CD4-positive, alpha-beta T cell (primary cell): Measurements from ENCODE around the gene PLAC1. TPM values are rescaled to one million over a fixed set of nuclear protein-coding genes. Genes with fewer than 3 reads are reported as not detected.

Experiments used
- ATAC-seq: fragments of 200-7000 bp; cut with Tn5 transposase; one replicate; pipeline ENCODE4 v1.10.0; 2022; ENCODE audit warnings: mild to moderate bottlenecking; ENCODE audit not compliant: poor library complexity
- CTCF ChIA-PET: fragments of 350-600 bp; sonication (Branson Sonifier 250); formaldehyde crosslinking; loops from one replicate; lab custom pipeline; 2021; ENCODE audit warnings: antibody characterized with exemption, inconsistent platforms; lab: Charles Lee
- POLR2A ChIA-PET: fragments of 350-600 bp; sonication (Branson Sonifier 250); formaldehyde crosslinking; loops from one replicate; lab custom pipeline; 2021; ENCODE audit warnings: antibody characterized with exemption, inconsistent platforms; lab: Charles Lee
- DNase-seq, 14 experiments: peaks; one replicate each; pipeline ENCODE4 v3.0.0-alpha.2; 2013 to 2020; ENCODE audit warnings: mixed read lengths in 2 of 14
- H3K27ac ChIP-seq, 2 donors: one replicate each; pipeline versions ENCODE4 v1.5.1 to v1.7.0; 2013; ENCODE audit warnings: low read length in 2 of 2, low read depth in 1 of 2, mild to moderate bottlenecking in 1 of 2
- H3K27me3 ChIP-seq, 2 experiments: 1 replicate in 1 of 2; 2 replicates in 1 of 2; pipeline versions ENCODE4 v1.6.1 to v1.7.0; 2013; ENCODE audit warnings: low read length in 2 of 2, control low read depth in 1 of 2, mild to moderate bottlenecking in 1 of 2, moderate library complexity in 1 of 2; ENCODE audit not compliant: insufficient read depth in 2 of 2, control insufficient read depth in 1 of 2
- H3K36me3 ChIP-seq: one replicate; pipeline ENCODE4 v1.6.1; 2013; ENCODE audit warnings: low read length, control low read depth; ENCODE audit not compliant: insufficient read depth
- H3K4me1 ChIP-seq: one replicate; pipeline ENCODE4 v1.6.1; 2013; ENCODE audit warnings: low read length, control low read depth; ENCODE audit not compliant: insufficient read depth
- H3K4me3 ChIP-seq: one replicate; pipeline ENCODE4 v1.5.1; 2013; ENCODE audit warnings: mild to moderate bottlenecking, low read length, moderate library complexity
- H3K9me3 ChIP-seq, 2 experiments: 1 replicate in 1 of 2; 2 replicates in 1 of 2; pipeline versions ENCODE4 v1.6.1 to v1.7.0; 2013; ENCODE audit warnings: low read length in 2 of 2, mild to moderate bottlenecking in 2 of 2, control low read depth in 1 of 2, moderate library complexity in 1 of 2; ENCODE audit not compliant: control insufficient read depth in 1 of 2, insufficient read depth in 1 of 2
- H3K27ac Mint-ChIP-seq: one replicate; pipeline ENCODE4 v1.8.0; 2020; ENCODE audit warnings: mixed read lengths
- H3K27me3 Mint-ChIP-seq: one replicate; pipeline ENCODE4 v1.8.0; 2021; ENCODE audit warnings: mixed read lengths
- H3K36me3 Mint-ChIP-seq: one replicate; pipeline ENCODE4 v1.8.0; 2021; ENCODE audit warnings: low read depth, mixed read lengths
- H3K4me1 Mint-ChIP-seq: one replicate; pipeline ENCODE4 v1.8.0; 2021; ENCODE audit warnings: low read depth, mixed read lengths
- H3K4me3 Mint-ChIP-seq: one replicate; pipeline ENCODE4 v1.8.0; 2020; ENCODE audit warnings: mild to moderate bottlenecking, mixed read lengths
- H3K9me3 Mint-ChIP-seq: one replicate; pipeline ENCODE4 v1.8.0; 2020; ENCODE audit warnings: mixed read lengths
- intact Hi-C, 2 experiments: fragments of 100-400 bp; cut with DNase I in 1 of 2; cut with micrococcal nuclease in 1 of 2; formaldehyde crosslinking; loops; one replicate each; pipeline versions ENCODE4 v1.15.1 to v1.9.0; 2023 to 2025; cut with DNase I, micrococcal nuclease
- total RNA-seq, 174 experiments: library from RNA in 2 of 174; stranded (reverse) in 2 of 174; gene quantifications; one replicate each; pipeline ENCODE4 v1.2.3 and lab custom pipeline; 2021 to 2026
- TF ChIP-seq, protein P1 (sequence below): fragments of 200-600 bp; IDR thresholded peaks from one replicate; pipeline ENCODE4 v1.8.0; 2022; ENCODE audit warnings: antibody characterized with exemption, mild to moderate bottlenecking

PLAC1 gene
- total RNA-seq, 2 experiments from 2014 or later = not detected

DNA sequence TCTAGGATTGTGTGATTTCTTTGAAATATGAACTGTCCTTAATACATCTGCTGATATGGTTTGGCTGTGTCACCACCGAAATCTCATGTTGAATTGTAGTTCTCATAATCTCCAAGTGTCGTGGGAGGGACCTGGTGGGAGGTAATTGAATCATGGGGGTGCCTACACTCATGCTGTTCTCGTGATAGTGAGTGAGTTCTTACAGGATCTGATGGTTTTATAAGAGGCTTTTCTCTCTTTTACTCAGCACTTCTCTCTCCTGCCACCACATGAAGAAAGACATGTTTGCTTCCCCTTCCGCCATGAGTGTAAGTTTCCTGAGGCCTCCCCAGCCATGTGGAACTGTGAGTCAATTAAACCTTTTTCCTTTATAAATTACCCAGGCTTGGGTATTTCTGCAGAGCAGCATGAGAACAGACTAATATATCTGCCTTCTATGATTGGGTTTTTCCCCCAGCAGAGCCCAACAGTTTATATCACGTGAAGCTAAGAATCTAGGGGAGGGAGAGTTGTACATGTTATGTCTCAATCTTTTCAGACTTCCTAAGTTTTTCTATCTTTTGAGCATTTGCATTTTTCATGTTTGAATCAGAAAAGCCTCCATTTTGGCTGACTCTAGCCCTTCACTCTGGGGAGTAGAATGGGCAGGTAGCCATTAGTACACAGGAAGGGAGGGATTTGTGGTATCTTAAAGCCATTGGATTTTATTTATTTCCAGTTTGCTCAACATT lies 58.9 kb downstream of the PLAC1 start:
- no peaks in the 10 kb centered on the region for H3K9me3 ChIP-seq
- ChIA-PET POLR2A (no interaction called here), CTCF (no interaction called here)
- Mint-ChIP-seq H3K9me3 (peaks cover 3% of the 10 kb centered on the region), H3K4me3 (no peak overlapping the region), H3K4me1 (no peaks in the 10 kb centered on the region), H3K27ac (no peak overlapping the region), H3K27me3 (peaks cover 17% of the 10 kb centered on the region), H3K36me3 (no peaks in the 10 kb centered on the region)
- no peak overlapping the region for H3K27ac ChIP-seq
- no peaks in the 10 kb centered on the region for H3K4me1 ChIP-seq
- DNase-seq = no peak
- ATAC-seq = no peak
- H3K4me3 ChIP-seq = no peak overlapping the region
- peaks cover 0 to 5% of the 10 kb centered on the region in 2 experiments for H3K27me3 ChIP-seq
- intact Hi-C loops = no loop called here
- H3K36me3 ChIP-seq = no peaks in the 10 kb centered on the region
- TF ChIP-seq, protein P1, sequence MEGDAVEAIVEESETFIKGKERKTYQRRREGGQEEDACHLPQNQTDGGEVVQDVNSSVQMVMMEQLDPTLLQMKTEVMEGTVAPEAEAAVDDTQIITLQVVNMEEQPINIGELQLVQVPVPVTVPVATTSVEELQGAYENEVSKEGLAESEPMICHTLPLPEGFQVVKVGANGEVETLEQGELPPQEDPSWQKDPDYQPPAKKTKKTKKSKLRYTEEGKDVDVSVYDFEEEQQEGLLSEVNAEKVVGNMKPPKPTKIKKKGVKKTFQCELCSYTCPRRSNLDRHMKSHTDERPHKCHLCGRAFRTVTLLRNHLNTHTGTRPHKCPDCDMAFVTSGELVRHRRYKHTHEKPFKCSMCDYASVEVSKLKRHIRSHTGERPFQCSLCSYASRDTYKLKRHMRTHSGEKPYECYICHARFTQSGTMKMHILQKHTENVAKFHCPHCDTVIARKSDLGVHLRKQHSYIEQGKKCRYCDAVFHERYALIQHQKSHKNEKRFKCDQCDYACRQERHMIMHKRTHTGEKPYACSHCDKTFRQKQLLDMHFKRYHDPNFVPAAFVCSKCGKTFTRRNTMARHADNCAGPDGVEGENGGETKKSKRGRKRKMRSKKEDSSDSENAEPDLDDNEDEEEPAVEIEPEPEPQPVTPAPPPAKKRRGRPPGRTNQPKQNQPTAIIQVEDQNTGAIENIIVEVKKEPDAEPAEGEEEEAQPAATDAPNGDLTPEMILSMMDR = no peak

DNA sequence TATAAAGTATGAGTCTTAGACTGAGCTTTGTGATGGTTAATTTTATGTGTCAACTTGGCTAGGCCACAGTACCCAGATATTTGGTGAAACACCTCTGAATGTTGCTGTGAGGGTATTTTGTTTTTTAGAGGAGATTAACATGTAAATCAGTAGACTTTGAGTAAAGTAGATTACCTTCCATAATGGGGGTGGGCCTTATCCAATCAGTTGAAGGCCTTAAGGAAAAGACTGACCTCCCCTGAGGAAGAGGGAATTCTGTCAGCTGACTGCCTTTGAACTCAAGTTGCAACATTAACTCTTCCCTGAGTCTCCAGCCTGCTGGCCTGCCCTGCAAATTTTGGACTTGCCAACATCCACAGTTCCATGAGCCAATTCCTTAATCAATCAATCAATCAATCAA lies 66.0 kb downstream of the PLAC1 start:
- no peaks in the 10 kb centered on the region for H3K27me3 ChIP-seq
- Mint-ChIP-seq H3K36me3 (no peaks in the 10 kb centered on the region), H3K27me3 (peaks cover 14% of the 10 kb centered on the region), H3K4me1 (no peaks in the 10 kb centered on the region), H3K9me3 (no peaks in the 10 kb centered on the region), H3K27ac (no peak overlapping the region), H3K4me3 (no peak overlapping the region)
- POLR2A ChIA-PET = no interaction called here
- no peaks in the 10 kb centered on the region for H3K36me3 ChIP-seq
- no peaks in the 10 kb centered on the region for H3K9me3 ChIP-seq
- DNase-seq = no peak
- no peak for ATAC-seq
- TF ChIP-seq, protein P1 = no peak
- CTCF ChIA-PET = interaction anchor here (0.7 kb wide), 2 partner anchors 14 to 16 kb away, joined by 3 read pairs; no protein-coding TSS in a partner anchor
- no peak overlapping the region for H3K27ac ChIP-seq
- intact Hi-C loops = no loop called here
- no peak overlapping the region for H3K4me3 ChIP-seq
- no peaks in the 10 kb centered on the region for H3K4me1 ChIP-seq

DNA sequence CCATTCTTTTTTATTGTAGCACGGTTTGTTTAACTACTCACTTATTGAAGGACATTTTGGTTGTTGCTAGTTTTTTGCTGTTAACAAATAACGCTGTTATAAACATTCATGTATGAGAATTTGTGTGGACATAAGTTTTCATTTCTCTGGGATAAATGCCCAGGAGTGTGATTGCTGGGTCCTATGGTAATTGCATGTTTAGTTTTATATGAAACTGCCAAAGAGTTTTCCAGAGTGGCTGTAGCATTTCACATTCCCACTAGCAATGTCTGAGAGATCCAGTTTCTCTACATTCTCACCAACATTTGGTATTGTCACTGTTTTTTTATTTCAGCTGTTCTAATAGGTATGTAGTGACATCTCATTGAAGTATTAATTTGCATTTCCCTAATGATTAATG lies 66.8 kb downstream of the PLAC1 start:
- DNase-seq (no peak), ATAC-seq (no peak)
- ChIA-PET CTCF (no interaction called here), POLR2A (no interaction called here)
- TF ChIP-seq, protein P1 = no peak
- Mint-ChIP-seq H3K27ac (no peak overlapping the region), H3K4me1 (no peaks in the 10 kb centered on the region), H3K4me3 (no peak overlapping the region), H3K36me3 (no peaks in the 10 kb centered on the region), H3K9me3 (no peaks in the 10 kb centered on the region), H3K27me3 (peaks cover 14% of the 10 kb centered on the region)
- intact Hi-C loops = no loop called here
- Histone ChIP-seq H3K27ac (no peak overlapping the region), H3K27me3 (no peaks in the 10 kb centered on the region), H3K36me3 (no peaks in the 10 kb centered on the region), H3K4me3 (no peak overlapping the region), H3K4me1 (no peaks in the 10 kb centered on the region), H3K9me3 (no peaks in the 10 kb centered on the region)
